Activated gamma-delta T cell (primary cell): ENCODE results near the gene KIAA1755.

Experiments used
- DNase-seq: peaks from one replicate; lab custom pipeline; 2025; lab: John Stamatoyannopoulos, UW

Gene KIAA1755

GRCh38 chr20:38166703-38167233 lies 93.8 kb downstream of the KIAA1755 start:
- DNase-seq = no peak

GRCh38 chr20:38165966-38166702 lies 94.4 kb downstream of the KIAA1755 start:
- no peak for DNase-seq

- DNase-seq = peak; percentile 28
Measured at GRCh38 chr20:38165089-38165965, 95.2 kb downstream of the KIAA1755 start, which contains the start of gene TGM2. TGM2 (minus strand) TSS chr20:38165270; CDS start chr20:38165198, 72 bp downstream.

- DNase-seq = no peak
Measured at GRCh38 chr20:38164624-38165088, 95.9 kb downstream of the KIAA1755 start.

GRCh38 chr20:38164069-38164468 lies 96.5 kb downstream of the KIAA1755 start:
- DNase-seq = no peak

GRCh38 chr20:38162878-38163875 lies 97.4 kb downstream of the KIAA1755 start:
- DNase-seq = no peak

GRCh38 chr20:38162149-38162548 lies 98.4 kb downstream of the KIAA1755 start:
- no peak for DNase-seq

GRCh38 chr20:38161412-38161774 lies 99.1 kb downstream of the KIAA1755 start:
- DNase-seq = no peak
